ENCODE data around the gene B4GALT1. TPM values are rescaled to one million over a fixed set of nuclear protein-coding genes. Genes with fewer than 3 reads are reported as not detected.

Gene B4GALT1
- total RNA-seq, 1 experiment from 2014 or later: 19.1 TPM

GRCh38 chr9:33130961-33131789 is 36.0 kb downstream of the B4GALT1 start:
- TF ChIP-seq MXD4 (CRISPR knock-in tag; IDR thresholded peaks at IDR 0.05; ENCODE audit: borderline replicate concordance): no peak
- TF ChIP-seq IRF1 (CRISPR knock-in tag; IDR thresholded peaks at IDR 0.05): no peak
- no peak for TF ChIP-seq ZNF423 (CRISPR knock-in tag; IDR thresholded peaks at IDR 0.05)
- no peak for TF ChIP-seq PRDM15 (CRISPR knock-in tag; IDR thresholded peaks at IDR 0.05)
- TF ChIP-seq ZNF138 (CRISPR knock-in tag; conservative IDR thresholded peaks at IDR 0.05): no peak
- no peak for TF ChIP-seq GTF2I (CRISPR knock-in tag; conservative IDR thresholded peaks at IDR 0.05)
- Mint-ChIP-seq H3K27me3 (ENCODE audit: low read depth) (no peaks in the 10 kb centered on the region), H3K27ac (no peak overlapping the region), H3K36me3 (peaks cover 20% of the 10 kb centered on the region), H3K9me3 (peaks cover 9% of the 10 kb centered on the region), H3K4me3 (no peak overlapping the region), H3K4me1 (0 out of 2 replicates have a peak, but pooled peaks cover 3% of the 10 kb centered on the region)
- ChIA-PET POLR2A (no interaction called here), CTCF (no interaction called here)
- ATAC-seq (no peak), DNase-seq (ENCODE audit: low spot score) (no peak)

- H3K36me3 Mint-ChIP-seq: peaks cover 20% of the 10 kb centered on the region
- no peak for TF ChIP-seq JAZF1 (CRISPR knock-in tag; IDR thresholded peaks at IDR 0.05)
- TF ChIP-seq, protein P1, sequence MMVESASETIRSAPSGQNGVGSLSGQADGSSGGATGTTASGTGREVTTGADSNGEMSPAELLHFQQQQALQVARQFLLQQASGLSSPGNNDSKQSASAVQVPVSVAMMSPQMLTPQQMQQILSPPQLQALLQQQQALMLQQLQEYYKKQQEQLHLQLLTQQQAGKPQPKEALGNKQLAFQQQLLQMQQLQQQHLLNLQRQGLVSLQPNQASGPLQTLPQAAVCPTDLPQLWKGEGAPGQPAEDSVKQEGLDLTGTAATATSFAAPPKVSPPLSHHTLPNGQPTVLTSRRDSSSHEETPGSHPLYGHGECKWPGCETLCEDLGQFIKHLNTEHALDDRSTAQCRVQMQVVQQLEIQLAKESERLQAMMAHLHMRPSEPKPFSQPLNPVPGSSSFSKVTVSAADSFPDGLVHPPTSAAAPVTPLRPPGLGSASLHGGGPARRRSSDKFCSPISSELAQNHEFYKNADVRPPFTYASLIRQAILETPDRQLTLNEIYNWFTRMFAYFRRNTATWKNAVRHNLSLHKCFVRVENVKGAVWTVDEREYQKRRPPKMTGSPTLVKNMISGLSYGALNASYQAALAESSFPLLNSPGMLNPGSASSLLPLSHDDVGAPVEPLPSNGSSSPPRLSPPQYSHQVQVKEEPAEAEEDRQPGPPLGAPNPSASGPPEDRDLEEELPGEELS (CRISPR knock-in tag; IDR thresholded peaks at IDR 0.05): no peak
- no peak for TF ChIP-seq JUN (CRISPR knock-in tag; IDR thresholded peaks at IDR 0.05)
- TF ChIP-seq ZNF232 (CRISPR knock-in tag; IDR thresholded peaks at IDR 0.05): no peak
- TF ChIP-seq CREM (CRISPR knock-in tag; IDR thresholded peaks at IDR 0.05): no peak
- TF ChIP-seq SMAD4 (CRISPR knock-in tag; IDR thresholded peaks at IDR 0.05): no peak
- no peak for TF ChIP-seq PRDM15 (CRISPR knock-in tag; IDR thresholded peaks at IDR 0.05)
- TF ChIP-seq AR (CRISPR knock-in tag; IDR thresholded peaks at IDR 0.05): no peak
- TF ChIP-seq, protein P2, sequence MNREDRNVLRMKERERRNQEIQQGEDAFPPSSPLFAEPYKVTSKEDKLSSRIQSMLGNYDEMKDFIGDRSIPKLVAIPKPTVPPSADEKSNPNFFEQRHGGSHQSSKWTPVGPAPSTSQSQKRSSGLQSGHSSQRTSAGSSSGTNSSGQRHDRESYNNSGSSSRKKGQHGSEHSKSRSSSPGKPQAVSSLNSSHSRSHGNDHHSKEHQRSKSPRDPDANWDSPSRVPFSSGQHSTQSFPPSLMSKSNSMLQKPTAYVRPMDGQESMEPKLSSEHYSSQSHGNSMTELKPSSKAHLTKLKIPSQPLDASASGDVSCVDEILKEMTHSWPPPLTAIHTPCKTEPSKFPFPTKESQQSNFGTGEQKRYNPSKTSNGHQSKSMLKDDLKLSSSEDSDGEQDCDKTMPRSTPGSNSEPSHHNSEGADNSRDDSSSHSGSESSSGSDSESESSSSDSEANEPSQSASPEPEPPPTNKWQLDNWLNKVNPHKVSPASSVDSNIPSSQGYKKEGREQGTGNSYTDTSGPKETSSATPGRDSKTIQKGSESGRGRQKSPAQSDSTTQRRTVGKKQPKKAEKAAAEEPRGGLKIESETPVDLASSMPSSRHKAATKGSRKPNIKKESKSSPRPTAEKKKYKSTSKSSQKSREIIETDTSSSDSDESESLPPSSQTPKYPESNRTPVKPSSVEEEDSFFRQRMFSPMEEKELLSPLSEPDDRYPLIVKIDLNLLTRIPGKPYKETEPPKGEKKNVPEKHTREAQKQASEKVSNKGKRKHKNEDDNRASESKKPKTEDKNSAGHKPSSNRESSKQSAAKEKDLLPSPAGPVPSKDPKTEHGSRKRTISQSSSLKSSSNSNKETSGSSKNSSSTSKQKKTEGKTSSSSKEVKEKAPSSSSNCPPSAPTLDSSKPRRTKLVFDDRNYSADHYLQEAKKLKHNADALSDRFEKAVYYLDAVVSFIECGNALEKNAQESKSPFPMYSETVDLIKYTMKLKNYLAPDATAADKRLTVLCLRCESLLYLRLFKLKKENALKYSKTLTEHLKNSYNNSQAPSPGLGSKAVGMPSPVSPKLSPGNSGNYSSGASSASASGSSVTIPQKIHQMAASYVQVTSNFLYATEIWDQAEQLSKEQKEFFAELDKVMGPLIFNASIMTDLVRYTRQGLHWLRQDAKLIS (CRISPR knock-in tag; IDR thresholded peaks at IDR 0.05; ENCODE audit: borderline replicate concordance): no peak
Measured at GRCh38 chr9:33129886-33130881, 37.0 kb downstream of the B4GALT1 start.

More at GRCh38 chr9:33129886-33130881, 37.0 kb downstream of the B4GALT1 start:
- no peak for ATAC-seq
- CTCF ChIA-PET: no interaction called here
- no peak overlapping the region for H3K27ac Mint-ChIP-seq
- DNase-seq (ENCODE audit: low spot score): no peak
- peaks cover 9% of the 10 kb centered on the region for H3K9me3 Mint-ChIP-seq
- 0 out of 2 replicates have a peak, but pooled peaks cover 3% of the 10 kb centered on the region for H3K4me1 Mint-ChIP-seq
- H3K27me3 Mint-ChIP-seq (ENCODE audit: low read depth): no peaks in the 10 kb centered on the region
- H3K4me3 Mint-ChIP-seq: no peak overlapping the region
- POLR2A ChIA-PET: no interaction called here

Measured in WTC11 (cell line).